ENCODE data around the gene PROKR1. TPM values are rescaled to one million over a fixed set of nuclear protein-coding genes. Genes with fewer than 3 reads are reported as not detected.

PROKR1 gene
- polyA plus RNA-seq, 1 donor from 2014 or later: 0.06 TPM

DNA sequence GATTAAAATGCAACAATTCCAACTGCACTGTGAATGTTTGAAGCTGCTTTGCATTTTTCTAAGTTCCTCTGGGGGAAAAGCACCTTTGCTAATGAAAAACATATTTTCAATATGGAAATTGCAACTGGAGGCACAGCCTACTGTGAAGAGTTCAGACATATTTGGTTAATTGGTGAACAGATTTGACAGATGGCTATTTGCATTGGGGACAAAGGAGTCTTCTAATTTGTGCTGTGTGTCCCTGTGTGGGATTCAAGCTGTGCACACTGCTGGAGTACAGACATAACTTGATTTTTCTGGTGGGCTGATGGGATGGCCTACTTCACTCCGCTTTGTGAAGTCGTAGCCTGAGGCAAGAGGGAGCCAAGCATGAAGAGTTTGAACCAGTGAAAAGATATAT is 50.6 kb downstream of the PROKR1 start:
- Histone ChIP-seq H3K9me3 (ENCODE audit: low read length) (no peaks in the 10 kb centered on the region), H3K79me2 (replicated peaks; ENCODE audit: insufficient read depth, low read length) (no peaks in the 10 kb centered on the region), H3K9ac (ENCODE audit: low read length) (no peak overlapping the region), H3K27ac (ENCODE audit: low read length) (no peak overlapping the region), H3K9me2 (ENCODE audit: insufficient read depth, low read length) (no peaks in the 10 kb centered on the region), H4K20me1 (ENCODE audit: insufficient read depth) (no peaks in the 10 kb centered on the region), H3K4me2 (ENCODE audit: low read length) (no peak overlapping the region), H3K27me3 (ENCODE audit: insufficient read depth, low read depth, low read length) (no peaks in the 10 kb centered on the region), H3K36me3 (ENCODE audit: insufficient read depth, low read length) (no peaks in the 10 kb centered on the region), H3F3A (ENCODE audit: insufficient read depth, low read length, poor library complexity, severe bottlenecking) (no peaks in the 10 kb centered on the region), H3K4me3 (ENCODE audit: low read length) (no peak overlapping the region), H2AFZ (ENCODE audit: low read depth, low read length) (no peak overlapping the region)
- TF ChIP-seq, protein P1, sequence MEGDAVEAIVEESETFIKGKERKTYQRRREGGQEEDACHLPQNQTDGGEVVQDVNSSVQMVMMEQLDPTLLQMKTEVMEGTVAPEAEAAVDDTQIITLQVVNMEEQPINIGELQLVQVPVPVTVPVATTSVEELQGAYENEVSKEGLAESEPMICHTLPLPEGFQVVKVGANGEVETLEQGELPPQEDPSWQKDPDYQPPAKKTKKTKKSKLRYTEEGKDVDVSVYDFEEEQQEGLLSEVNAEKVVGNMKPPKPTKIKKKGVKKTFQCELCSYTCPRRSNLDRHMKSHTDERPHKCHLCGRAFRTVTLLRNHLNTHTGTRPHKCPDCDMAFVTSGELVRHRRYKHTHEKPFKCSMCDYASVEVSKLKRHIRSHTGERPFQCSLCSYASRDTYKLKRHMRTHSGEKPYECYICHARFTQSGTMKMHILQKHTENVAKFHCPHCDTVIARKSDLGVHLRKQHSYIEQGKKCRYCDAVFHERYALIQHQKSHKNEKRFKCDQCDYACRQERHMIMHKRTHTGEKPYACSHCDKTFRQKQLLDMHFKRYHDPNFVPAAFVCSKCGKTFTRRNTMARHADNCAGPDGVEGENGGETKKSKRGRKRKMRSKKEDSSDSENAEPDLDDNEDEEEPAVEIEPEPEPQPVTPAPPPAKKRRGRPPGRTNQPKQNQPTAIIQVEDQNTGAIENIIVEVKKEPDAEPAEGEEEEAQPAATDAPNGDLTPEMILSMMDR (IDR thresholded peaks at IDR 0.05; ENCODE audit: poor library complexity, severe bottlenecking): no peak
- TF ChIP-seq, protein P2, sequence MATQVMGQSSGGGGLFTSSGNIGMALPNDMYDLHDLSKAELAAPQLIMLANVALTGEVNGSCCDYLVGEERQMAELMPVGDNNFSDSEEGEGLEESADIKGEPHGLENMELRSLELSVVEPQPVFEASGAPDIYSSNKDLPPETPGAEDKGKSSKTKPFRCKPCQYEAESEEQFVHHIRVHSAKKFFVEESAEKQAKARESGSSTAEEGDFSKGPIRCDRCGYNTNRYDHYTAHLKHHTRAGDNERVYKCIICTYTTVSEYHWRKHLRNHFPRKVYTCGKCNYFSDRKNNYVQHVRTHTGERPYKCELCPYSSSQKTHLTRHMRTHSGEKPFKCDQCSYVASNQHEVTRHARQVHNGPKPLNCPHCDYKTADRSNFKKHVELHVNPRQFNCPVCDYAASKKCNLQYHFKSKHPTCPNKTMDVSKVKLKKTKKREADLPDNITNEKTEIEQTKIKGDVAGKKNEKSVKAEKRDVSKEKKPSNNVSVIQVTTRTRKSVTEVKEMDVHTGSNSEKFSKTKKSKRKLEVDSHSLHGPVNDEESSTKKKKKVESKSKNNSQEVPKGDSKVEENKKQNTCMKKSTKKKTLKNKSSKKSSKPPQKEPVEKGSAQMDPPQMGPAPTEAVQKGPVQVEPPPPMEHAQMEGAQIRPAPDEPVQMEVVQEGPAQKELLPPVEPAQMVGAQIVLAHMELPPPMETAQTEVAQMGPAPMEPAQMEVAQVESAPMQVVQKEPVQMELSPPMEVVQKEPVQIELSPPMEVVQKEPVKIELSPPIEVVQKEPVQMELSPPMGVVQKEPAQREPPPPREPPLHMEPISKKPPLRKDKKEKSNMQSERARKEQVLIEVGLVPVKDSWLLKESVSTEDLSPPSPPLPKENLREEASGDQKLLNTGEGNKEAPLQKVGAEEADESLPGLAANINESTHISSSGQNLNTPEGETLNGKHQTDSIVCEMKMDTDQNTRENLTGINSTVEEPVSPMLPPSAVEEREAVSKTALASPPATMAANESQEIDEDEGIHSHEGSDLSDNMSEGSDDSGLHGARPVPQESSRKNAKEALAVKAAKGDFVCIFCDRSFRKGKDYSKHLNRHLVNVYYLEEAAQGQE (IDR thresholded peaks at IDR 0.05; ENCODE audit: borderline replicate concordance): no peak
- no peak for TF ChIP-seq RAD21 (conservative IDR thresholded peaks at IDR 0.05)
- TF ChIP-seq TAF1 (IDR thresholded peaks at IDR 0.05; ENCODE audit: low read depth): no peak
- no peak for TF ChIP-seq EZH2 (IDR thresholded peaks at IDR 0.05; ENCODE audit: borderline replicate concordance, insufficient read depth, low read length, poor library complexity, severe bottlenecking)
- TF ChIP-seq MXI1 (conservative IDR thresholded peaks at IDR 0.05; ENCODE audit: poor library complexity, severe bottlenecking): no peak
- no peak for TF ChIP-seq POLR2AphosphoS5 (IDR thresholded peaks at IDR 0.05)
- no peak for TF ChIP-seq SMC3 (conservative IDR thresholded peaks at IDR 0.05; ENCODE audit: poor library complexity)
- no peak for TF ChIP-seq EP300 (conservative IDR thresholded peaks at IDR 0.05; ENCODE audit: poor library complexity, severe bottlenecking)

DNA sequence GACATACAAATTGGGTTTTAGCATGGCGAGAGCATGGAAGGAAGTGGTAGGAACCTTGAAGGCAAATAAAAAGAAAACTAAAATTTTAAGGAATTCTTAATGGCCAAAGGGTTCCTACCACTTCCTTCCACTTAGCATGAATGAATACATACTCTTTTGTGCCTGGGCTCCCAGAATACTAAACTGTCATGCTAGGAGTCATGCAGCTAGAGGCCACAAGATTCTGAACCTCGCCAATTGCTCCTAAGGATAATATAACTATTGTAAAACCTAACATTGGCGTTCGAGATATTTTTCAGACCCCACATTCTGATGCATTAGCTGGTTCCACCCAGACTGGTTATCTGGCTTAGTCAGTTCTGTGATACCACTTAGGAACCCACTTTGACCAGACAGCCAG is 52.6 kb downstream of the PROKR1 start:
- Histone ChIP-seq H3K4me3 (ENCODE audit: low read length) (no peak overlapping the region), H3K9ac (ENCODE audit: low read length) (no peak overlapping the region), H2AFZ (ENCODE audit: low read depth, low read length) (no peak overlapping the region), H3K36me3 (ENCODE audit: insufficient read depth, low read length) (no peaks in the 10 kb centered on the region), H3K4me2 (ENCODE audit: low read length) (no peak overlapping the region), H4K20me1 (ENCODE audit: insufficient read depth) (no peaks in the 10 kb centered on the region), H3K27ac (ENCODE audit: low read length) (no peak overlapping the region), H3K9me3 (ENCODE audit: low read length) (no peaks in the 10 kb centered on the region), H3K27me3 (ENCODE audit: insufficient read depth, low read depth, low read length) (no peaks in the 10 kb centered on the region), H3K79me2 (replicated peaks; ENCODE audit: insufficient read depth, low read length) (no peaks in the 10 kb centered on the region), H3F3A (ENCODE audit: insufficient read depth, low read length, poor library complexity, severe bottlenecking) (no peaks in the 10 kb centered on the region), H3K9me2 (ENCODE audit: insufficient read depth, low read length) (no peaks in the 10 kb centered on the region)
- no peak for TF ChIP-seq SMC3 (conservative IDR thresholded peaks at IDR 0.05; ENCODE audit: poor library complexity)
- TF ChIP-seq TAF1 (IDR thresholded peaks at IDR 0.05; ENCODE audit: low read depth): no peak
- TF ChIP-seq, protein P1 (IDR thresholded peaks at IDR 0.05; ENCODE audit: poor library complexity, severe bottlenecking): no peak
- no peak for TF ChIP-seq POLR2AphosphoS5 (IDR thresholded peaks at IDR 0.05)
- TF ChIP-seq MXI1 (conservative IDR thresholded peaks at IDR 0.05; ENCODE audit: poor library complexity, severe bottlenecking): no peak
- no peak for TF ChIP-seq EZH2 (IDR thresholded peaks at IDR 0.05; ENCODE audit: borderline replicate concordance, insufficient read depth, low read length, poor library complexity, severe bottlenecking)
- TF ChIP-seq EP300 (conservative IDR thresholded peaks at IDR 0.05; ENCODE audit: poor library complexity, severe bottlenecking): no peak
- no peak for TF ChIP-seq RAD21 (conservative IDR thresholded peaks at IDR 0.05)
- TF ChIP-seq, protein P2 (IDR thresholded peaks at IDR 0.05; ENCODE audit: borderline replicate concordance): no peak

Data from neural cell (in vitro differentiated cells).